ENCODE results near the gene IMMP2L.
"Not testable (repeated sequence)": the region's sequence is repeated elsewhere in the genome, so short reads cannot be mapped to it uniquely, and the experiment has no call there.

IMMP2L gene

GRCh38 chr7:111459065-111459756, 103.1 kb downstream of the IMMP2L start:
- no peak for DNase-seq

GRCh38 chr7:111450705-111451104, 111.6 kb downstream of the IMMP2L start:
- not testable (repeated sequence) for DNase-seq

GRCh38 chr7:111447502-111447901, 114.8 kb downstream of the IMMP2L start:
- not testable (repeated sequence) for DNase-seq

- DNase-seq: no peak
These were observed 122.3 kb downstream of the IMMP2L start for GRCh38 chr7:111439977-111440376.

GRCh38 chr7:111438369-111439289, 123.7 kb downstream of the IMMP2L start:
- DNase-seq: no peak

GRCh38 chr7:111437736-111438135, 124.6 kb downstream of the IMMP2L start:
- DNase-seq: no peak

- DNase-seq: no peak
These were observed 125.7 kb downstream of the IMMP2L start for GRCh38 chr7:111436608-111437007.

GRCh38 chr7:111433426-111433825, 128.9 kb downstream of the IMMP2L start:
- DNase-seq: no peak

- no peak for DNase-seq
These were observed 132.5 kb downstream of the IMMP2L start for GRCh38 chr7:111429781-111430180.

GRCh38 chr7:111424768-111425167, 137.5 kb downstream of the IMMP2L start:
- DNase-seq: no peak

GRCh38 chr7:111414374-111414773, 147.9 kb downstream of the IMMP2L start:
- no peak for DNase-seq

GRCh38 chr7:111413739-111414138, 148.6 kb downstream of the IMMP2L start:
- no peak for DNase-seq

GRCh38 chr7:111410899-111411298, 151.4 kb downstream of the IMMP2L start:
- DNase-seq: no peak

- DNase-seq: no peak
These were observed 152.4 kb downstream of the IMMP2L start for GRCh38 chr7:111409714-111410422.

GRCh38 chr7:111408724-111409123, 153.6 kb downstream of the IMMP2L start:
- no peak for DNase-seq

- DNase-seq: no peak
These were observed 155.0 kb downstream of the IMMP2L start for GRCh38 chr7:111407258-111407657.

- no peak for DNase-seq
These were observed 156.7 kb downstream of the IMMP2L start for GRCh38 chr7:111405621-111406020.

GRCh38 chr7:111401516-111401915, 160.8 kb downstream of the IMMP2L start:
- no peak for DNase-seq

- DNase-seq: no peak
These were observed 162.2 kb downstream of the IMMP2L start for GRCh38 chr7:111400088-111400487.

GRCh38 chr7:111394891-111395290, 167.4 kb downstream of the IMMP2L start:
- DNase-seq: no peak

GRCh38 chr7:111393011-111393754, 169.1 kb downstream of the IMMP2L start:
- no peak for DNase-seq

- no peak for DNase-seq
These were observed 170.0 kb downstream of the IMMP2L start for GRCh38 chr7:111392294-111392693.

GRCh38 chr7:111390000-111390399, 172.3 kb downstream of the IMMP2L start:
- DNase-seq: no peak
